HepG2 (cell line): ENCODE data around the gene TCN2. TPM values are rescaled to one million over a fixed set of nuclear protein-coding genes. Genes with fewer than 3 reads are reported as not detected.

Experiments
- DNMT1 ChIP-seq: sonication (generic); formaldehyde crosslinking; IDR thresholded peaks from 2 replicates; pipeline ENCODE4 v1.5.1; 2020; ENCODE audit warnings: mild to moderate bottlenecking, missing genetic modification reagents
- SALL2 ChIP-seq: sonication (generic); formaldehyde crosslinking; IDR thresholded peaks from 2 replicates; pipeline ENCODE4 v1.8.1; 2023; ENCODE audit warnings: mild to moderate bottlenecking, missing genetic modification reagents, inconsistent platforms
- SATB2 ChIP-seq: sonication (generic); formaldehyde crosslinking; IDR thresholded peaks from 2 replicates; pipeline ENCODE4 v1.5.0; 2020; ENCODE audit warnings: missing genetic modification reagents
- SPEN ChIP-seq: sonication (generic); formaldehyde crosslinking; IDR thresholded peaks from 2 replicates; pipeline ENCODE4 v1.5.1; 2020; ENCODE audit warnings: low read depth, mild to moderate bottlenecking, missing genetic modification reagents
- ZFP37 ChIP-seq: sonication (generic); formaldehyde crosslinking; IDR thresholded peaks from 2 replicates; pipeline ENCODE4 v1.4.0; 2020; ENCODE audit warnings: missing genetic modification reagents, borderline replicate concordance
- ZNF138 ChIP-seq: sonication (generic); formaldehyde crosslinking; IDR thresholded peaks from 2 replicates; pipeline ENCODE4 v1.5.0; 2020; ENCODE audit warnings: mild to moderate bottlenecking, low read depth, missing genetic modification reagents
- ZNF207 ChIP-seq: fragments of 450-650 bp; IDR thresholded peaks from 2 replicates; pipeline ENCODE4 v1.6.1; 2016; ENCODE audit warnings: antibody characterized with exemption, borderline replicate concordance
- ZNF777 ChIP-seq: sonication (generic); formaldehyde crosslinking; IDR thresholded peaks from 2 replicates; pipeline ENCODE4 v1.4.0; 2020; ENCODE audit warnings: missing genetic modification reagents
- polyA plus RNA-seq, 8 experiments: library from polyadenylated mRNA; depleted of rRNA in 3 of 8; stranded (reverse) in 7 of 8; unstranded in 1 of 8; fragments of >200 nt; fragmentation: Illumina TruSeq in 4 of 8; extraction: Trizol in 4 of 8; gene quantifications; 2 replicates each; pipeline versions ENCODE4 v1.2.1 to v1.2.3, GENCODE V29; 2011 to 2016; ENCODE audit warnings: low read depth in 4 of 8, missing spikeins in 1 of 8, mixed read lengths in 1 of 8; ENCODE audit not compliant: insufficient read depth in 1 of 8
- total RNA-seq, 5 experiments: library from RNA; depleted of rRNA; stranded (reverse); fragments of >200 nt; fragmentation: Illumina TruSeq; extraction: Trizol; gene quantifications; 2 replicates each; pipeline ENCODE4 v1.2.3, GENCODE V29; 2016; ENCODE audit warnings: low read depth in 1 of 5
- TF ChIP-seq, protein P1 (sequence below): sonication (generic); formaldehyde crosslinking; IDR thresholded peaks from 2 replicates; pipeline ENCODE4 v1.5.0; 2020; ENCODE audit warnings: missing genetic modification reagents, mild to moderate bottlenecking, borderline replicate concordance
- TF ChIP-seq, protein P2 (sequence below): sonication (generic); formaldehyde crosslinking; IDR thresholded peaks from 2 replicates; pipeline ENCODE4 v1.9.0; 2022; ENCODE audit warnings: missing genetic modification reagents, mild to moderate bottlenecking, borderline replicate concordance
- TF ChIP-seq, protein P3 (sequence below): sonication (generic); formaldehyde crosslinking; IDR thresholded peaks from 2 replicates; pipeline ENCODE4 v1.5.0; 2020; ENCODE audit warnings: mild to moderate bottlenecking, missing genetic modification reagents
- TF ChIP-seq, protein P4 (sequence below): sonication (generic); formaldehyde crosslinking; IDR thresholded peaks from 2 replicates; pipeline ENCODE4 v1.8.1; 2023; ENCODE audit warnings: mild to moderate bottlenecking, missing genetic modification reagents, borderline replicate concordance
- TF ChIP-seq, protein P5 (sequence below): IDR thresholded peaks from 2 replicates; pipeline ENCODE4 v1.6.1; 2016; ENCODE audit warnings: missing compliant biosample characterization, missing genetic modification reagents, borderline replicate concordance
- TF ChIP-seq, protein P6 (sequence below): sonication (generic); formaldehyde crosslinking; IDR thresholded peaks from 2 replicates; pipeline ENCODE4 v1.4.0; 2020; ENCODE audit warnings: missing genetic modification reagents, borderline replicate concordance

Gene TCN2
- total and polyA plus RNA-seq, 2 of the 13 experiments (the other 11 are each of a cell fraction or from before 2014, with no cell fraction given): 0.29 to 0.31 TPM

DNA sequence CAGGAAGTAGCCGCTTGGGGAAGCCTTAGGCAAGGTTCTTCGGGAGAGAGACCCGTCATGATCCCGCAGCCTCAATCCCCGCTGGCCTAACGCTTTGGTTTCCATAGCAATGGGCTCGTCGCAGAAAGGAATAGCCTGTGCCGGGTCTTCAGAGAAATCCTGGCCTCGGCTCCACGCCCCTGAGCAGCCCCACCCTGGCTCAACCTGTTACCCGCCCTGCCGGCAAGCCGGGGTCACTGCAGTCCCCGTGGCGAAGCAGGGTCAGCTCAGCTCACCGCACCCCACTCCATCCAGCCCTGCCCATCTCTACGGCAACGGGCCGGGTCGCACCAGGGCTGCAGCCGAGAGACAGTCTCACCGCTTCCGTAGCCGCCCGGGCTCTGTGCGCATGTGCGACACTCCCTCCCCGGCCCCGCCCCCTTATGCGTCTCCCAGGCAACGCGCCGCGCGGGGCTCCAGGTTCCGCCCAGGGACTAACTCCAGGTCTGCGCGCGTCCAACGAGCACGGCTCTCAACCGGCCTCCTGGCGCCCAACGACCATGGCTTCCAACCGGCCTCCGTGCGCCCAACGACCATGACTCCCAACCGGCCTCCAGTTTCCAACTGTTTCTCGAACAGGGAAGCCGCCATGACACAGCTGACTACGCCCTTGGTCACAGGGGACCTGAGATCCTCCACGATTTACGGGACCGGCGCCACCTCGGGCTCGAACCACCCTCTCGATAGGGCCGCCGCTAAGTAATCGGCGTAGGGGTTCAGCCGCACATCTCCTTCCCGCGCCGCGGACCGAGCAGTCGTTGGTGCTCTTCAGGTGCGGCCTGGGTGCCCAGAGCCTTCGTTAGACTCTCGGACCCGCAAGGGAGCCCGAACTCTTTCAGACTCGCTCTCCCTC lies 60.8 kb downstream of the TCN2 start, which contains the start of gene DUSP18 (continued):
- TF ChIP-seq, protein P1, sequence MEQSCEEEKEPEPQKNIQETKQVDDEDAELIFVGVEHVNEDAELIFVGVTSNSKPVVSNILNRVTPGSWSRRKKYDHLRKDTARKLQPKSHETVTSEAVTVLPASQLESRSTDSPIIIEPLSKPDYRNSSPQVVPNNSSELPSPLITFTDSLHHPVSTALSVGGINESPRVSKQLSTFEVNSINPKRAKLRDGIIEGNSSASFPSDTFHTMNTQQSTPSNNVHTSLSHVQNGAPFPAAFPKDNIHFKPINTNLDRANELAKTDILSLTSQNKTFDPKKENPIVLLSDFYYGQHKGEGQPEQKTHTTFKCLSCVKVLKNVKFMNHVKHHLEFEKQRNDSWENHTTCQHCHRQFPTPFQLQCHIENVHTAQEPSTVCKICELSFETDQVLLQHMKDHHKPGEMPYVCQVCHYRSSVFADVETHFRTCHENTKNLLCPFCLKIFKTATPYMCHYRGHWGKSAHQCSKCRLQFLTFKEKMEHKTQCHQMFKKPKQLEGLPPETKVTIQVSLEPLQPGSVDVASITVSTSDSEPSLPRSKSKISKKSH (CRISPR knock-in tag): no peak
- TF ChIP-seq DNMT1 (CRISPR knock-in tag) (no peak), ZNF138 (CRISPR knock-in tag) (0 out of 2 replicates have a peak, but pooled peaks have one; percentile 43), ZNF207 (no peak), SATB2 (no peak), ZFP37 (CRISPR knock-in tag) (no peak), SALL2 (CRISPR knock-in tag) (no peak), ZNF777 (no peak), SPEN (CRISPR knock-in tag) (peak; percentile 67)
- TF ChIP-seq, protein P2, sequence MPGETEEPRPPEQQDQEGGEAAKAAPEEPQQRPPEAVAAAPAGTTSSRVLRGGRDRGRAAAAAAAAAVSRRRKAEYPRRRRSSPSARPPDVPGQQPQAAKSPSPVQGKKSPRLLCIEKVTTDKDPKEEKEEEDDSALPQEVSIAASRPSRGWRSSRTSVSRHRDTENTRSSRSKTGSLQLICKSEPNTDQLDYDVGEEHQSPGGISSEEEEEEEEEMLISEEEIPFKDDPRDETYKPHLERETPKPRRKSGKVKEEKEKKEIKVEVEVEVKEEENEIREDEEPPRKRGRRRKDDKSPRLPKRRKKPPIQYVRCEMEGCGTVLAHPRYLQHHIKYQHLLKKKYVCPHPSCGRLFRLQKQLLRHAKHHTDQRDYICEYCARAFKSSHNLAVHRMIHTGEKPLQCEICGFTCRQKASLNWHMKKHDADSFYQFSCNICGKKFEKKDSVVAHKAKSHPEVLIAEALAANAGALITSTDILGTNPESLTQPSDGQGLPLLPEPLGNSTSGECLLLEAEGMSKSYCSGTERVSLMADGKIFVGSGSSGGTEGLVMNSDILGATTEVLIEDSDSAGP (CRISPR knock-in tag): peak; percentile 79; the same call in 1 of the 2 replicates
- TF ChIP-seq, protein P3, sequence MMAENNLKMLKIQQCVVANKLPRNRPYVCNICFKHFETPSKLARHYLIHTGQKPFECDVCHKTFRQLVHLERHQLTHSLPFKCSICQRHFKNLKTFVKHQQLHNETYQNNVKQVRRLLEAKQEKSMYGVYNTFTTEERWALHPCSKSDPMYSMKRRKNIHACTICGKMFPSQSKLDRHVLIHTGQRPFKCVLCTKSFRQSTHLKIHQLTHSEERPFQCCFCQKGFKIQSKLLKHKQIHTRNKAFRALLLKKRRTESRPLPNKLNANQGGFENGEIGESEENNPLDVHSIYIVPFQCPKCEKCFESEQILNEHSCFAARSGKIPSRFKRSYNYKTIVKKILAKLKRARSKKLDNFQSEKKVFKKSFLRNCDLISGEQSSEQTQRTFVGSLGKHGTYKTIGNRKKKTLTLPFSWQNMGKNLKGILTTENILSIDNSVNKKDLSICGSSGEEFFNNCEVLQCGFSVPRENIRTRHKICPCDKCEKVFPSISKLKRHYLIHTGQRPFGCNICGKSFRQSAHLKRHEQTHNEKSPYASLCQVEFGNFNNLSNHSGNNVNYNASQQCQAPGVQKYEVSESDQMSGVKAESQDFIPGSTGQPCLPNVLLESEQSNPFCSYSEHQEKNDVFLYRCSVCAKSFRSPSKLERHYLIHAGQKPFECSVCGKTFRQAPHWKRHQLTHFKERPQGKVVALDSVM (CRISPR knock-in tag): peak; percentile 78; the same call in 1 of the 2 replicates
- TF ChIP-seq, protein P4, sequence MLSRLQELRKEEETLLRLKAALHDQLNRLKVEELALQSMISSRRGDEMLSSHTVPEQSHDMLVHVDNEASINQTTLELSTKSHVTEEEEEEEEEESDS: no peak
- TF ChIP-seq, protein P5, sequence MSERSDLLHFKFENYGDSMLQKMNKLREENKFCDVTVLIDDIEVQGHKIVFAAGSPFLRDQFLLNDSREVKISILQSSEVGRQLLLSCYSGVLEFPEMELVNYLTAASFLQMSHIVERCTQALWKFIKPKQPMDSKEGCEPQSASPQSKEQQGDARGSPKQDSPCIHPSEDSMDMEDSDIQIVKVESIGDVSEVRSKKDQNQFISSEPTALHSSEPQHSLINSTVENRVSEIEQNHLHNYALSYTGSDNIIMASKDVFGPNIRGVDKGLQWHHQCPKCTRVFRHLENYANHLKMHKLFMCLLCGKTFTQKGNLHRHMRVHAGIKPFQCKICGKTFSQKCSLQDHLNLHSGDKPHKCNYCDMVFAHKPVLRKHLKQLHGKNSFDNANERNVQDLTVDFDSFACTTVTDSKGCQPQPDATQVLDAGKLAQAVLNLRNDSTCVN (CRISPR knock-in tag): no peak
- TF ChIP-seq, protein P6, sequence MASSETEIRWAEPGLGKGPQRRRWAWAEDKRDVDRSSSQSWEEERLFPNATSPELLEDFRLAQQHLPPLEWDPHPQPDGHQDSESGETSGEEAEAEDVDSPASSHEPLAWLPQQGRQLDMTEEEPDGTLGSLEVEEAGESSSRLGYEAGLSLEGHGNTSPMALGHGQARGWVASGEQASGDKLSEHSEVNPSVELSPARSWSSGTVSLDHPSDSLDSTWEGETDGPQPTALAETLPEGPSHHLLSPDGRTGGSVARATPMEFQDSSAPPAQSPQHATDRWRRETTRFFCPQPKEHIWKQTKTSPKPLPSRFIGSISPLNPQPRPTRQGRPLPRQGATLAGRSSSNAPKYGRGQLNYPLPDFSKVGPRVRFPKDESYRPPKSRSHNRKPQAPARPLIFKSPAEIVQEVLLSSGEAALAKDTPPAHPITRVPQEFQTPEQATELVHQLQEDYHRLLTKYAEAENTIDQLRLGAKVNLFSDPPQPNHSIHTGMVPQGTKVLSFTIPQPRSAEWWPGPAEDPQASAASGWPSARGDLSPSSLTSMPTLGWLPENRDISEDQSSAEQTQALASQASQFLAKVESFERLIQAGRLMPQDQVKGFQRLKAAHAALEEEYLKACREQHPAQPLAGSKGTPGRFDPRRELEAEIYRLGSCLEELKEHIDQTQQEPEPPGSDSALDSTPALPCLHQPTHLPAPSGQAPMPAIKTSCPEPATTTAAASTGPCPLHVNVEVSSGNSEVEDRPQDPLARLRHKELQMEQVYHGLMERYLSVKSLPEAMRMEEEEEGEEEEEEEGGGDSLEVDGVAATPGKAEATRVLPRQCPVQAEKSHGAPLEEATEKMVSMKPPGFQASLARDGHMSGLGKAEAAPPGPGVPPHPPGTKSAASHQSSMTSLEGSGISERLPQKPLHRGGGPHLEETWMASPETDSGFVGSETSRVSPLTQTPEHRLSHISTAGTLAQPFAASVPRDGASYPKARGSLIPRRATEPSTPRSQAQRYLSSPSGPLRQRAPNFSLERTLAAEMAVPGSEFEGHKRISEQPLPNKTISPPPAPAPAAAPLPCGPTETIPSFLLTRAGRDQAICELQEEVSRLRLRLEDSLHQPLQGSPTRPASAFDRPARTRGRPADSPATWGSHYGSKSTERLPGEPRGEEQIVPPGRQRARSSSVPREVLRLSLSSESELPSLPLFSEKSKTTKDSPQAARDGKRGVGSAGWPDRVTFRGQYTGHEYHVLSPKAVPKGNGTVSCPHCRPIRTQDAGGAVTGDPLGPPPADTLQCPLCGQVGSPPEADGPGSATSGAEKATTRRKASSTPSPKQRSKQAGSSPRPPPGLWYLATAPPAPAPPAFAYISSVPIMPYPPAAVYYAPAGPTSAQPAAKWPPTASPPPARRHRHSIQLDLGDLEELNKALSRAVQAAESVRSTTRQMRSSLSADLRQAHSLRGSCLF (CRISPR knock-in tag): no peak
